22Rv1 (cell line): ENCODE measurements around the gene CLN5.

Experiments
- CTCF ChIP-seq: fragments of 450-650 bp; IDR thresholded peaks from 2 replicates; pipeline ENCODE4 v1.5.1; 2017; ENCODE audit warnings: mild to moderate bottlenecking
- ZFX ChIP-seq: fragments of 450-650 bp; IDR thresholded peaks from 2 replicates; pipeline ENCODE4 v1.6.1; 2017; ENCODE audit warnings: antibody characterized with exemption, borderline replicate concordance

DNA sequence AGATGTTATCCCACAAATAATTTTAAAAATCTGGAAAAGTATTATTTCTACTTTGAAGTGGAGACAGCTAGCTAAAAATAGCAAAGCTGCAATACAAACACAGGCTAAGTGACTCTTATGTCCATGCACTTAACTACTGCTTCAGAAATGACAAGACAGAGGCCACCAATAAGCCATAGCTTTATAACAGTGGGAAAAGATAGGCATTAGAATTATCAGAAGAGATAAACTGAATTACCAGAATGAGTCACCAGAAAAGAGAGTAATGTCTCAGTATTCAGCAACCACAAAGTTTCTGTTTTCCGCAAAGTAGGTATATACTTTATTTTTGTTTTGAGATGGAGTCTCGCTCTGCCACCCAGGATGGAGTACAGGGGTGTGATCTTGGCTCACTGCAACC lies 17.1 kb downstream of the CLN5 start:
- TF ChIP-seq CTCF (no peak), ZFX (no peak)
